Activated CD4-positive, alpha-beta memory T cell treated with anti-CD3 and anti-CD28 coated beads, Interleukin-2, amount 10 ng/mL, durations not matched to agents 7 days and 5 days (primary cell): Measurements from ENCODE around the gene FAM170B. TPM values are rescaled to one million over a fixed set of nuclear protein-coding genes. Genes with fewer than 3 reads are reported as not detected.

ENCODE experiments used
- CTCF ChIA-PET: fragments of 350-600 bp; sonication (Branson Sonifier 250); formaldehyde crosslinking; loops from one replicate; lab custom pipeline; 2021; ENCODE audit warnings: antibody characterized with exemption, inconsistent platforms; lab: Charles Lee
- POLR2A ChIA-PET: fragments of 350-600 bp; sonication (Branson Sonifier 250); formaldehyde crosslinking; loops from one replicate; lab custom pipeline; 2021; ENCODE audit warnings: antibody characterized with exemption; lab: Charles Lee
- DNase-seq: peaks from one replicate; pipeline ENCODE4 v3.0.0-alpha.2; 2020
- H3K27ac Mint-ChIP-seq: one replicate; pipeline ENCODE4 v1.8.0; 2021; ENCODE audit warnings: mild to moderate bottlenecking, mixed read lengths
- H3K27me3 Mint-ChIP-seq: one replicate; pipeline ENCODE4 v1.8.0; 2021; ENCODE audit warnings: mixed read lengths
- H3K36me3 Mint-ChIP-seq: one replicate; pipeline ENCODE4 v1.8.0; 2021; ENCODE audit warnings: low read depth, mixed read lengths
- H3K4me1 Mint-ChIP-seq: one replicate; pipeline ENCODE4 v1.8.0; 2021; ENCODE audit warnings: mixed read lengths
- H3K4me3 Mint-ChIP-seq: one replicate; pipeline ENCODE4 v1.8.0; 2021; ENCODE audit warnings: mild to moderate bottlenecking, mixed read lengths
- H3K9me3 Mint-ChIP-seq: one replicate; pipeline ENCODE4 v1.8.0; 2021; ENCODE audit warnings: mixed read lengths
- total RNA-seq, 2 experiments: library from RNA; stranded (reverse); gene quantifications; one replicate each; pipeline ENCODE4 v1.2.3, GENCODE V29; 2021

The FAM170B gene
- total RNA-seq = under 1 TPM; 0.15 to 0.33 TPM

DNA sequence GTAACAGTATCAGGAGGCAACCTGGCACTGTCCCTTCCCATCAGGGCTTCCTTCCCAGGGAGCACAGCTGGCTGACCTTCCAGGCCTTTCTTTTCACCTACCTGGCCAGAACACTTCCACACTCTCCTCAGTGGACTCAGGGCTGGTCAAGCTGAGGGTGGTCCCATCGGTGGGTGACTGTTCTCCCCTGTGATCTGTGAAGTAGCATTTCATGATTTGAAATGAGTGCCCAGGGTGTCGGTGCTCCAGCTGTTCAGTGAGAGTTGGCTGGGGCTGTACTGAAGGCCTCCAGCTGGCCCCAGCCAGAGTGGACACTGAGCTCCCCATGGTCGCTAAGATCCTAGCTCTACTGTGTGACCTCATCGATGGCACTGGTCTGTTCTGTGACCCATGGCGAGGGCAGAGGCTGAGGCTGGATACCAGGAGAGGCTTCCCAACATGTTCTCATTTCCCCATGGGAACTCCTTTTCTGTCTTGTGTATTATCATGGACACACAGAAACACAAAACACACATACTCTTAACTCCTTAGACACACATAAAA lies at the start of gene FAM170B:
TSS of gene FAM170B (minus strand) at position 316 of the 543 bp plus-strand sequence. CDS start at position 213, 103 bp downstream.
- Mint-ChIP-seq H3K36me3 (no peaks in the 10 kb centered on the region), H3K4me3 (no peak within 1 kb of the TSS), H3K27me3 (peaks cover 26% of the 10 kb centered on the region), H3K27ac (no peak within 1 kb of the TSS), H3K4me1 (peaks cover 4% of the 10 kb centered on the region), H3K9me3 (peaks cover 2% of the 10 kb centered on the region)
- ChIA-PET POLR2A (no interaction called here), CTCF (no interaction called here)
- DNase-seq = no peak

DNA sequence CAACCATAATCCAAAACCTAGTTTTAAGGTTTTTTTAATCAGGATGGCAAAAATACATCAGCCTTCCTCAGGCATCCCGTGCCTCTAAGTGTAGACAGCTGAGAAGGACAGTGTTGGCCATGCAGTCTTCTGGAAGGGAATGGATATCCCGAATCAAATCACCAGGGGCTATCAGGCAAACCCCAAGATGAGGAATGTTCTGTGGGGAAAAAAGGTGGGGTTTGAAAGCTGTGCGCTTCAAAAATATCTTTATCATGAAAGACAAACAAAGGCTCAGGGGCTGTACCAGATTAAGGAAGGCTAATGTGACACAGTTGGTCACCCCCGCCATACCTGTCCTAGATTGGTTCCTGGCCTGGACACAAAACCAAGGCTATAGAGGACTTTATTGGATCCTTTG lies 49.0 kb upstream of the FAM170B start:
- peak overlapping the region; percentile 85 for H3K27ac Mint-ChIP-seq
- H3K4me3 Mint-ChIP-seq = peak overlapping the region; percentile 50
- no peaks in the 10 kb centered on the region for H3K9me3 Mint-ChIP-seq
- peak; percentile 11 for DNase-seq
- ChIA-PET CTCF (interaction anchor here (2.5 kb wide), 1 partner anchor 18 kb away, joined by 9 read pairs; no protein-coding TSS in a partner anchor), POLR2A (interaction anchor here (1.2 to 2.4 kb wide), 3 partner anchors 8 to 29 kb away, joined by 3 to 10 read pairs (median 5); no protein-coding TSS in a partner anchor)
- H3K27me3 Mint-ChIP-seq = no peaks in the 10 kb centered on the region
- H3K4me1 Mint-ChIP-seq = peaks cover 89% of the 10 kb centered on the region
- peaks cover 63% of the 10 kb centered on the region for H3K36me3 Mint-ChIP-seq

DNA sequence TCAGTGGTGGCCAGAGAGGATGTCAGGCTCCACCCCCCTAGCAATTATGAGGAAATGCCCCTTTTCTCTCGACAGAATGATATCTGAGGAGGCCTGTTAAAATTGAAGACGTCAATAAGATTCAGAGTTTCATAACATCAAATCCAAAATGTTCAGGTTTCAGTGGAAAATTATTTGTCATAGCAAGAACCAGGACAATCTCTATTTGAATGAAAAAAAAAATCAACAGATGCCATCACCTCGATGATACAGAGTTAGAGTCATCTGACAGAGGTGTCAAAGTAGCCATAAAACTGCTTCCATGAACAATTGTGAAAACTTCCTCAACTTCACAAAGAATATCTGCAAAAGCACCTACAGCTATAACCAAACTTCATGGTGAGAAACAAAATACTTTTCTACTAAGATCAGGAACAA lies 46.6 kb upstream of the FAM170B start:
- DNase-seq = no peak
- Mint-ChIP-seq H3K27me3 (no peaks in the 10 kb centered on the region), H3K4me3 (peak overlapping the region; percentile 61), H3K36me3 (peaks cover 55% of the 10 kb centered on the region), H3K27ac (peak overlapping the region; percentile 85), H3K9me3 (no peaks in the 10 kb centered on the region), H3K4me1 (peaks cover 91% of the 10 kb centered on the region)
- ChIA-PET POLR2A (interaction anchor here (5.8 kb wide), 1 partner anchor 9 kb away, joined by 48 read pairs; the partner anchor contains the start of gene TMEM273), CTCF (no interaction called here)

DNA sequence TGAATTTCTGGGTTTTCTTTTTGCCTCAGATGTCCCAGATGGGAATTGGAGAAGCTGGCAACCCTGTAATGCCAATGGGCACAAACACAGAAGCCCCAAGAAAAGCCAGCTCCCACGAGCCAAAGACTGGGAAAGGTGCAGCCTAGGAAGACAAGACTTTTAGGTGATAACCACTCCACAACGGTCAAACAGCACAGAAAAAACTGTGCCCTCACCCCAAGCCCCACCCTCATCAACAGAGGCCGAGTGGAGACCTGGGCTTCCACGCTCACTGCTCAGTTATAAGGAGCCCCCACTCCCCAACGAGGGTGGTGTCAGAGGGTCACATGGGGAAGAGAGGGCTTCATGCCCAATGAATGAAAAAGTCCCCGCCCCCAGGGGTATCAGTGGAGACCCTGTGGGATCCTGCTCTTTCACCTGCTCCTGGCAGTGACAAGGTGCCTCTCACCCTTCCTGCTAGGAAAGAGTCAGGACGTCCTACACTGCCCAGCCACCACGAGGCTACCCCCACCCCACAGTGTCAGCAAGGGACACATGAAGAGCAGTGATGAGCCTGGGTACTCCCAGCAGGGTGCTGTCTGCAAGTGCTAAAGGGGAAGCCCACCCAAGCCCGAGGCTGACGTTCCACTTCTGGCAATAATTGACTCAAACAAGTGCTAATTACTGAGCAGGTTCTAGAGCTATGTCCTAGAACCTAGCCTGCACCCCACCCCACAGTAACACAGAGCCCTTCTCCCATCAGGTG lies 46.0 kb upstream of the FAM170B start:
- no peak for DNase-seq
- Mint-ChIP-seq H3K4me1 (peaks cover 93% of the 10 kb centered on the region), H3K27me3 (no peaks in the 10 kb centered on the region), H3K4me3 (peak overlapping the region; percentile 61), H3K9me3 (no peaks in the 10 kb centered on the region), H3K27ac (peak overlapping the region; percentile 85), H3K36me3 (peaks cover 58% of the 10 kb centered on the region)
- ChIA-PET POLR2A (interaction anchor here (1.4 to 5.8 kb wide), 3 partner anchors 10 to 100 kb away, joined by 4 to 48 read pairs (median 4); partner anchors contain the start of gene TMEM273), CTCF (no interaction called here)

DNA sequence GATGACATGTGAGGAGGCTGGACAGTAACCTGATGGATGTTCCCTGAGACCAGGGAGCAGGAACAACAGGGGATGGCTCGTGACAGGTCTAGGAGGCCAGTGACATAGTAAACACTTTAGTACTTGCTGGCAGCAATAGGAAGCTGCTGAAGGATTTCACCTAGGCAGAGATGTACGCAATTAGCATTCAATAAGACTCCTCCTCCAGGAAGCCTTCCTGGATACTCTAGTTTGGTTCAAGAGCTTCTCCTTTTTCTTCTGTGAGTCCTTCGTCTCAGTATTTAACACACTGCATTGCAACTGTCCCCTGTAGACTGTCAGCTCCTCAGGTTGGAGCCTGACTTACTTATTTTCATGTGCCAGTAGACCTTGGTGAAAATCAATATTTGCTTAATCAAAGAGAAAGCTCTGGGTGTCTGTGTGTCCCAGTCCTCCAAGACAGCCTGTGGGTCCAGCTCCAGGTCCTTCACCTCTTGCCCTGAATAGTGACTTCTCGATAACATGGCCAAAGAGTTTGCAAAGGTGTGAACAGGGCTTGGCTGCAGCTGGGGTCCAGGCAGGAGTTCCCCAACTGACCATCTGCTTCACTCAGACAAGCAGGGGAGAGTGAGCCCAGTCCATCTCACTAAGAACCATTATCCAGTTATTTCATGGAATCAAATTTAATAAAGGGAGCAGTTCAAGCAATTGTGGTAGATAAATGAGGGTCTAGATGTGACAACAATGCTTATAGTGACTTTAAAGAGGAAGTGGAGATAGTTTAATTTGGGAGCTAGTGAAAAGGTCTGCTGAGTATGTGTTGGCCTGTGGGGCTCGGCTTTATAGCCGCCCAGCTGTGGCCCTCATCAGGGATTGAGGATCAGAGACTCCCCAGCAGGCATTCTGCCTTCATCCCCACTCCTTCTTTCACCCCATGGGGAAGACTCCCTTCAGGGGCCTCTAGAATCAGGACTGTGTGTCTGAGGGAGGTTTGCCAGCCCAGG lies 45.0 kb upstream of the FAM170B start:
- peaks cover 60% of the 10 kb centered on the region for H3K36me3 Mint-ChIP-seq
- ChIA-PET POLR2A (interaction anchor here (1.1 to 5.8 kb wide), 5 partner anchors 11 to 99 kb away, joined by 3 to 48 read pairs (median 4); partner anchors contain the start of gene TMEM273), CTCF (interaction anchor here (1.0 kb wide), 1 partner anchor 15 kb away, joined by 3 read pairs; no protein-coding TSS in a partner anchor)
- H3K27me3 Mint-ChIP-seq = no peaks in the 10 kb centered on the region
- peak overlapping the region; percentile 95 for H3K27ac Mint-ChIP-seq
- H3K4me1 Mint-ChIP-seq = peaks cover 93% of the 10 kb centered on the region
- DNase-seq = no peak
- H3K9me3 Mint-ChIP-seq = no peaks in the 10 kb centered on the region
- no peak overlapping the region for H3K4me3 Mint-ChIP-seq

DNA sequence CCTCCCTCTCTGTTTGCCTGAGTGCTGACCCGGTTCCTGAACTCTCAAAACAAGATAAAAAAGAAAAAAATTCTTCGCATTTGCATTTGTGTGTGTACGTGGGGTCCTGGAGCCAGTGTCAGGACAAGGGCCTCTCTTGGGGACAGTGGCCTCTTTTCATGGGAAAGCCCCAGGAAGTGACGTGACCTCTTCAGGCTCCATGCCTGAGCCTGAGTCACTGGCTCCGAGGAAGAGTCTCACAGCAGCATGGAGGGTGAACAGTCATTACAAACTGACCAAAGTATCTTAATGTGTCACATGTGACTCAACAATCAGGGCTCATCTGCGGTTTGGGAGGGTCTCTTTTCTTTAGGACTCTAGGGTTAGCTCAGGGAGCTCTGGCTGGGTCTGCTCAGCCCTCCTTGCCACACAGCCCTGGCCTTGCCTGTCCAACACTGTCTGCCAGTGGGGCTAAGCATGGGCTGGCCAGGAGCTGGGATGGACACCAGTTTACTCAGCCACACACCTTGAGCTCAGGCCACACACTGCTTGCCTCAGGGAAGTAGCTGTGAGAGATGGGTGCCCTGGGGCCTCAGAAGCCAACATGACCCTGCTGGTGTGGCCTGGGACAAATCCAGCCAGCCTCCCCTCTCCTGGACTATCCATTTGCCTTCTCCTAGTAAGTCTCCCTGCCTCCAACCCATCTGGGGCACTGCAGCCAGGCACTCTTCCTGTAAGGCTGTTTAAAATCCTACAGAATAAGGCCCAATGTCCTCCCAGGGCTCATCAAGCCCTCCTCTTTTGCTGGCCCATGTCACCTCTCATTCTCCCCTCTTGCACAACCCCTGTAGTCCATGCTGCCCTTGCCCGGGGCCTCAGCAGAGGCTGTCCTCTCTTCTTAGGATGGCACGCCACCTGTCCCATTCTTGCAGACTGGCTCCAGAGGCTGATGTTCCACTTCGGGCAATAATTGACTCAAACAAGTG lies 43.9 kb upstream of the FAM170B start:
- CTCF ChIA-PET = no interaction called here
- H3K27ac Mint-ChIP-seq = peak overlapping the region; percentile 95

DNA sequence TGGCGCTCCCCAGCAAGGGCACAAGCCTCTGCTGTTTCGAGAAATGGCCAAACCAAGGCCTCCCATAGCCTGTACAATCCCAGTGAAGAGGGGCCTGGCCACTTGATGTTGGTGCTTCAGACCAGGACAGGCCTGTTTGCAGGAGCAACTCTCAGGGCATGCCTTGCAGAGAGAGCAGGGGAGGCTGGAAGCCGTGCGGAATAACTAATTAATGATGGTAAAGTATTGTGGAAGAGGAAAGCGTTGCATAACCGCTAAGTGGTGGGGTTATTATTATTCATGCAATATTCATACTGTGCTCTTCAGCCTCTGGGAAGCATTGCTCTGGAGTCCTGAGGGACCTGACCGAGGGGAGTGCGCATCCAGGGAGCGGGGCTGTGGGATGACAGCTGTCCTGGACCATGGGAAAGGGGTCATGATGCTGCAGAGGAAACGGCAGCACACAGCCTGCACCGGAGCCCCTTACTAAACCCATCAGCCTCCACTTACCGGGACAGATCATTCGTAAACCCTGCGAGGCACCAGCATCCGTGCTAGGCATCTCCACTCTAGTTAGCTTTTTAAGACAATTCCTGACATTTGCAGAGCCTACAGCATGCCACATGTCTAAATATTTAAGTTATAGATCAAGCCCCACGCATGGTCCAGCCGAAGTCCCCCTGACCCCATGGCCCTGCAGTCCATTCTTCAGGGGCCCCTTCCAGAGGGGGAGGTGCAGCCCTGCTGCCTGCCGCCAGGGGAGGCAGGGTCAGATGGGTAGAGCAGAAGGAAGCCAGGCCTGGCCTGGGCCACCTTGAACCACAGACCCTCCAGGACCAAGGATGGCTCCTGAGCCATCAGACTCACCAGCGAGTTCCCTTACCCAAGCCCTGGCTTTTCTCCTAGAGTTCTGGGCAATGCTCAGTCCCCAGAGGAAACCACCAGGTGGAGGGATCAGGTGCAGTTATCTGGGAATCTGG lies 42.8 kb upstream of the FAM170B start:
- Mint-ChIP-seq H3K27me3 (no peaks in the 10 kb centered on the region), H3K36me3 (peaks cover 54% of the 10 kb centered on the region), H3K4me3 (no peak overlapping the region), H3K27ac (peak overlapping the region; percentile 95), H3K9me3 (no peaks in the 10 kb centered on the region), H3K4me1 (peaks cover 89% of the 10 kb centered on the region)
- DNase-seq = no peak
- POLR2A ChIA-PET = interaction anchor here (1.2 to 5.8 kb wide), 3 partner anchors 9 to 96 kb away, joined by 4 to 48 read pairs (median 6); partner anchors contain the start of gene TMEM273
- CTCF ChIA-PET = no interaction called here

More for the DNA sequence above, 43.9 kb upstream of the FAM170B start:
- Mint-ChIP-seq H3K27me3 (no peaks in the 10 kb centered on the region), H3K36me3 (peaks cover 61% of the 10 kb centered on the region), H3K4me1 (peaks cover 94% of the 10 kb centered on the region), H3K9me3 (no peaks in the 10 kb centered on the region), H3K4me3 (peak overlapping the region; percentile 58)
- peak; percentile 83 for DNase-seq
- POLR2A ChIA-PET = interaction anchor here (0.8 to 5.8 kb wide), 4 partner anchors 9 to 97 kb away, joined by 4 to 48 read pairs (median 6); partner anchors contain the start of gene TMEM273

DNA sequence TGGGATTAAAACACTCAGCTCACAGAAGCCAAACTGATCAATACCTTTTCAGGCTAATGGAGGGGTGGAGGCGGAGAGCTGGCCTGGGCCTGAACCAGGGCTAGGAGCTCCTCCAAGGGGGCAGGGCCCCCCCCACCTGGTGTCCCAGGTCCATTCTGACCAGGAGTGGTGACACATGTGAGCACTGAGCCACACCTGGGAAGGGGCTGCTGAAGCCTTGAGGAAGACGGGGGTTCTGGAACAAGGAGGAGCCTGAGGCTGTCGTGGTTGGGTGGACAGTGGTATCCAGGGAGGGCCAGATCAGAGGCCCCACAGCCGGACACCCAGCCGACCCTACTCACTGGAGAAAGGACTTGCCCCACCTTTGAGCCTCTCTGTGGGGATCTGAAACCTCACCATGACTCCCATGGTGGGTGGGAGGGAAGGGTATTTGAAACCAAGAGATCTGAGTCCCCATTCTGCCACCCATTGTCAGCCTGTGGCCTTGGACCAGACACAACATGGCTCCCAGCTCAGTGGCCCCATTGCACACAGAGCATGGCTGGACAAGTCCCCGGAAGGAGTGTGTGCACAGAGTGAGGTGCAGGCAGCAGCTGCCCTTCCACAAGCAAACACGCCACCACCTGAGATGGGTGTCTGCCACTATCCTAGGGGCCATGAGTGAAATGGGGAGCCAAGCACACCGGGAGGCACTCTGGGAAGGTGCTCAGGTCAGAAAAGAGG lies 41.9 kb upstream of the FAM170B start:
- ChIA-PET POLR2A (no interaction called here), CTCF (interaction anchor here (1.0 kb wide), 1 partner anchor 12 kb away, joined by 3 read pairs; no protein-coding TSS in a partner anchor)
- Mint-ChIP-seq H3K9me3 (no peaks in the 10 kb centered on the region), H3K27ac (peak overlapping the region; percentile 95), H3K4me1 (peaks cover 86% of the 10 kb centered on the region), H3K27me3 (no peaks in the 10 kb centered on the region), H3K36me3 (peaks cover 48% of the 10 kb centered on the region), H3K4me3 (no peak overlapping the region)
- no peak for DNase-seq

DNA sequence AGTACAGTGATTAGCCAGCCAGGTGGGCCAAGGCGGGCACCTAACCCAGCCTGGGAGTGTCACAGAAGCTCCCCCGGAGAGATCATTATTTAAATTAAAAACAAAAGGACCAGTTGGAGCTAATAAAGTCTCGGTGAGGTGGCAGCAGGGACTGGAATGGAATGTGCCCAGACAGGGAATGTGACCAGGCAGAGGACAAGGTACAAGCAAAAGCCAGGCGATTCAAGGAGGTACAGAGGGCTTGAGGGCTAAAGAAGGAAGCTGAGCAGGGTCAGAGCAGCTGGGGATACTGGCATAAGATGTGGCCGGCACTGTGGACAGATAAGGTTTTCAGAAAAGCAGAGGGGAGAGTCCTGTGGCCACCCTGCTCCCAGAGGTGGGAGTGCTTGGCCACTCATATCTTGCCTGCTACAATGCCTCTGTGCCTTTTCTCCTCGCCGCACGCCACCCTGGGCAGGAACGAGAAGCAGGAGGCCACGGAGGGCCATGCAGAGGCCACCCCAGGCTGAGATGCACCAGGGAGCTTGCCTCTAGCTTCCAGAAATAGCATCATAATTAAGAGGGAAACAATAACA lies 41.2 kb upstream of the FAM170B start:
- DNase-seq = no peak
- POLR2A ChIA-PET = no interaction called here
- CTCF ChIA-PET = interaction anchor here (1.0 kb wide), 1 partner anchor 11 kb away, joined by 3 read pairs; no protein-coding TSS in a partner anchor
- H3K36me3 Mint-ChIP-seq = peaks cover 41% of the 10 kb centered on the region
- no peaks in the 10 kb centered on the region for H3K9me3 Mint-ChIP-seq
- H3K27me3 Mint-ChIP-seq = no peaks in the 10 kb centered on the region
- H3K4me3 Mint-ChIP-seq = no peak overlapping the region
- H3K27ac Mint-ChIP-seq = peak overlapping the region; percentile 56
- peaks cover 84% of the 10 kb centered on the region for H3K4me1 Mint-ChIP-seq
